Thymus (tissue), 11 donors: ENCODE measurements around the gene TGM5. TPM values are rescaled to one million over a fixed set of nuclear protein-coding genes. Genes with fewer than 3 reads are reported as not detected.

Experiments used
- DNase-seq, 9 donors: peaks; one replicate each; pipeline ENCODE4 v3.0.0-alpha.2; 2013; ENCODE audit warnings: low spot score in 9 of 9, low read depth in 6 of 9, missing footprints in 1 of 9
- H3K27ac ChIP-seq, 2 donors: one replicate each; pipeline ENCODE4 v1.5.1; 2013; ENCODE audit warnings: control low read depth in 1 of 2, low read depth in 1 of 2, low read length in 1 of 2, mild to moderate bottlenecking in 1 of 2, moderate library complexity in 1 of 2
- H3K27me3 ChIP-seq, 2 donors: one replicate each; pipeline ENCODE4 v1.5.1; 2013; ENCODE audit warnings: low read length in 1 of 2; ENCODE audit not compliant: control insufficient read depth in 2 of 2, insufficient read depth in 1 of 2
- H3K36me3 ChIP-seq, 2 donors: one replicate each; pipeline ENCODE4 v1.5.1; 2013; ENCODE audit warnings: low read length in 1 of 2, mild to moderate bottlenecking in 1 of 2, moderate library complexity in 1 of 2; ENCODE audit not compliant: control insufficient read depth in 2 of 2, insufficient read depth in 2 of 2
- H3K4me1 ChIP-seq, 2 donors: one replicate each; pipeline ENCODE4 v1.5.1; 2013; ENCODE audit warnings: low read length in 2 of 2; ENCODE audit not compliant: control insufficient read depth in 2 of 2, insufficient read depth in 2 of 2
- H3K4me3 ChIP-seq, 2 donors: one replicate each; pipeline ENCODE4 v1.5.1; 2013; ENCODE audit warnings: low read length in 2 of 2, control low read depth in 1 of 2, mild to moderate bottlenecking in 1 of 2
- H3K9me3 ChIP-seq, 2 donors: one replicate each; pipeline ENCODE4 v1.5.1; 2013; ENCODE audit warnings: low read length in 1 of 2, mild to moderate bottlenecking in 1 of 2; ENCODE audit not compliant: control insufficient read depth in 2 of 2, insufficient read depth in 1 of 2
- WGBS: extraction: QIAGEN DNeasy Blood & Tissue Kit; methylation state at CpG from one replicate; pipeline ENCODE4 v1.1.7; 2013; 5-methylcytosine and 5-hydroxymethylcytosine counted together
- polyA plus RNA-seq: library from polyadenylated mRNA; stranded (reverse); fragments of 200-250 nt; gene quantifications from one replicate; pipeline ENCODE4 v1.2.3, GENCODE V29; 2013
- total RNA-seq: library from RNA; stranded (reverse); fragments of 120-200 nt; gene quantifications from one replicate; pipeline ENCODE4 v1.2.4, GENCODE V29; 2013
- donor health status: healthy.

Gene TGM5
- total and polyA plus RNA-seq, 2 donors: 0.19 to 1.2 TPM

- no peak overlapping the region for H3K27ac ChIP-seq
- no peaks in the 10 kb centered on the region for H3K9me3 ChIP-seq
- no peak overlapping the region for H3K4me3 ChIP-seq
- H3K27me3 ChIP-seq: no peaks in the 10 kb centered on the region
- DNase-seq: no peak
- H3K36me3 ChIP-seq: no peaks in the 10 kb centered on the region
- 85% methylated on average over 5 of the region's 5 CpGs for WGBS
- H3K4me1 ChIP-seq: peaks cover 0 to 6% of the 10 kb centered on the region in 2 donors
These were observed 3.5 kb upstream of the TGM5 start for GRCh38 chr15:43270113-43270665.

GRCh38 chr15:43268111-43269105, 1.7 kb upstream of the TGM5 start:
- Histone ChIP-seq H3K27ac (no peak overlapping the region), H3K27me3 (no peaks in the 10 kb centered on the region), H3K9me3 (no peaks in the 10 kb centered on the region), H3K4me1 (peaks cover 0 to 6% of the 10 kb centered on the region in 2 donors), H3K4me3 (no peak overlapping the region), H3K36me3 (no peaks in the 10 kb centered on the region)
- no peak for DNase-seq
- WGBS: 65% methylated on average over 11 of the region's 11 CpGs

- peaks cover 0 to 4% of the 10 kb centered on the region in 2 donors for H3K4me1 ChIP-seq
- H3K27ac ChIP-seq: no peak overlapping the region
- over 99% methylated on average over 2 of the region's 2 CpGs for WGBS
- no peak for DNase-seq
- no peaks in the 10 kb centered on the region for H3K36me3 ChIP-seq
- H3K4me3 ChIP-seq: no peak overlapping the region
- H3K9me3 ChIP-seq: no peaks in the 10 kb centered on the region
- no peaks in the 10 kb centered on the region for H3K27me3 ChIP-seq
These were observed 711 bp upstream of the TGM5 start for GRCh38 chr15:43267439-43267838.

- H3K9me3 ChIP-seq: no peaks in the 10 kb centered on the region
- H3K36me3 ChIP-seq: no peaks in the 10 kb centered on the region
- WGBS: 99% methylated on average over 2 of the region's 2 CpGs
- H3K27ac ChIP-seq: no peak overlapping the region
- no peak for DNase-seq
- H3K4me1 ChIP-seq: peaks cover 0 to 4% of the 10 kb centered on the region in 2 donors
- H3K4me3 ChIP-seq: no peak overlapping the region
- no peaks in the 10 kb centered on the region for H3K27me3 ChIP-seq
These were observed 342 bp downstream of the TGM5 start for GRCh38 chr15:43266386-43266785.

- no peak for DNase-seq
- Histone ChIP-seq H3K4me3 (no peak overlapping the region), H3K27me3 (no peaks in the 10 kb centered on the region), H3K9me3 (no peaks in the 10 kb centered on the region), H3K36me3 (no peaks in the 10 kb centered on the region), H3K4me1 (no peaks in the 10 kb centered on the region), H3K27ac (no peak overlapping the region)
- 93% methylated on average over 19 of the region's 19 CpGs for WGBS
These were observed 6.6 kb downstream of the TGM5 start for GRCh38 chr15:43260011-43260615.

GRCh38 chr15:43258781-43259180, 7.9 kb downstream of the TGM5 start:
- no peak overlapping the region for H3K4me3 ChIP-seq
- H3K4me1 ChIP-seq: peaks cover 0 to 2% of the 10 kb centered on the region in 2 donors
- H3K27me3 ChIP-seq: no peaks in the 10 kb centered on the region
- no peaks in the 10 kb centered on the region for H3K9me3 ChIP-seq
- no peak overlapping the region for H3K27ac ChIP-seq
- 83% methylated on average over 8 of the region's 8 CpGs for WGBS
- no peak for DNase-seq
- H3K36me3 ChIP-seq: no peaks in the 10 kb centered on the region

- no peak for DNase-seq
- Histone ChIP-seq H3K36me3 (no peaks in the 10 kb centered on the region), H3K4me1 (peaks cover 0 to 3% of the 10 kb centered on the region in 2 donors), H3K9me3 (no peaks in the 10 kb centered on the region), H3K4me3 (no peak overlapping the region), H3K27me3 (no peaks in the 10 kb centered on the region), H3K27ac (no peak overlapping the region)
- WGBS: 96% methylated on average over 7 of the region's 7 CpGs
These were observed 10.4 kb downstream of the TGM5 start for GRCh38 chr15:43256341-43256740.

GRCh38 chr15:43255376-43255775, 11.4 kb downstream of the TGM5 start:
- no peak for DNase-seq
- Histone ChIP-seq H3K36me3 (no peaks in the 10 kb centered on the region), H3K27me3 (no peaks in the 10 kb centered on the region), H3K27ac (no peak overlapping the region), H3K4me3 (no peak overlapping the region), H3K9me3 (no peaks in the 10 kb centered on the region), H3K4me1 (peaks cover 0 to 3% of the 10 kb centered on the region in 2 donors)
- WGBS: 99% methylated on average over 2 of the region's 2 CpGs
